ENCODE measurements around the gene GRIA1. TPM values are rescaled to one million over a fixed set of nuclear protein-coding genes. Genes with fewer than 3 reads are reported as not detected.
A peak's percentile ranks its signal among the peaks of the same experiment; 100 is the strongest.

The GRIA1 gene
- total and polyA plus RNA-seq, 2 of the 4 experiments (the other 2 are of a cell fraction) = 0.48 to 1.3 TPM

DNA sequence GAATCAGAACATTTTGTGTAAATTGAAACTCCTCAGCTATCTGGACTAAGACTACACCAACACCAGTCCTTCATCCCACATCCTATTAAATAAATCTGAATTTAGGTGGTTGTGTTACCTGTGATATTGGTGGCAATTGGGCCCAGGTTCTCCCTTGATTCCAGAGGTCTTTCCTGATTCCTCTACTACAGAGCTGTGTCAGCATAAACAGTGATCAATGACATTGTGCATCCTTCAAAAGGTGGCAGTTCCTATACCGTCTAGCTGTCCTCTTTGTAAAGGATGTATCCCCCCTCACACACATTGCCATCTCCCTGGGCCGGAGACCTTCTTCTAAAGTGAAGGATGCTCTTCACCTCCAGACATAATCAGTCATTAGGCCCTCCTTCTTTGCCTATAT, 309.0 kb downstream of the GRIA1 start:
- H3K27ac ChIP-seq (ENCODE audit: insufficient read depth, low read length) = no peak overlapping the region
- intact Hi-C loops (cut with micrococcal nuclease) = no loop called here

More for the DNA sequence above, 309.0 kb downstream of the GRIA1 start:
- no peak overlapping the region for H3K4me3 ChIP-seq (ENCODE audit: insufficient read depth, low read depth, low read length)
- no peak overlapping the region for H3K4me2 ChIP-seq (ENCODE audit: low read depth, low read length)
- no peak overlapping the region for H4K5ac ChIP-seq (ENCODE audit: low read depth, low read length)
- no peak overlapping the region for H2BK15ac ChIP-seq (ENCODE audit: low read depth, low read length)
- DNase-seq = no peak
- no peaks in the 10 kb centered on the region for H4K20me1 ChIP-seq (ENCODE audit: insufficient read depth, low read length)
- H3K9me1 ChIP-seq (ENCODE audit: insufficient read depth, low read length) = no peaks in the 10 kb centered on the region
- in situ Hi-C loops (cut with MboI; ENCODE audit: low sequenced_read_pairs) (no loop called here), dilution Hi-C loops (cut with HindIII; ENCODE audit: low sequenced_read_pairs, unreplicated experiment) (no loop called here)
- H3K9ac ChIP-seq (ENCODE audit: low read depth, low read length) = no peak overlapping the region
- H3K9me3 ChIP-seq (ENCODE audit: control insufficient read depth, insufficient read depth, low read length) = no peaks in the 10 kb centered on the region; the same call in 1 of the 2 replicates
- TF ChIP-seq MAFK (IDR thresholded peaks at IDR 0.05; ENCODE audit: low read depth, low read length) (0 out of 2 replicates have a peak, but pooled peaks have one; percentile 2), MAZ (IDR thresholded peaks at IDR 0.05; ENCODE audit: borderline replicate concordance, low read depth, low read length) (no peak)
- no peaks in the 10 kb centered on the region for H3K36me3 ChIP-seq (ENCODE audit: control insufficient read depth, insufficient read depth, low read length)
- 14% methylated on average over 1 of the region's 2 CpGs; no CpG with 5 or more reads in 1 of the 2 experiments for WGBS, 2 experiments (ENCODE audit: extremely low coverage in 2 of 2, insufficient read length in 1 of 2)
- no peak overlapping the region for H3K56ac ChIP-seq (ENCODE audit: extremely low read depth, insufficient read depth, low read length)
- H2BK120ac ChIP-seq (ENCODE audit: low read depth, low read length) = no peak overlapping the region
- H2AFZ ChIP-seq (replicated peaks; ENCODE audit: low read length, poor library complexity) = no peak overlapping the region
- ATAC-seq (ENCODE audit: low read depth) = no peak
- H2AK9ac ChIP-seq (replicated peaks; ENCODE audit: low read depth, low read length, poor library complexity) = no peak overlapping the region
- no peak overlapping the region for H3K4ac ChIP-seq (ENCODE audit: low read depth, low read length)
- no peak overlapping the region for H2BK20ac ChIP-seq (ENCODE audit: low read depth, low read length)
- H3K27me3 ChIP-seq (ENCODE audit: control insufficient read depth, insufficient read depth, low read length) = no peaks in the 10 kb centered on the region
- BruUV-seq (replicated peaks) = no TSS peak
- ChIA-PET POLR2A (ENCODE audit: unreplicated experiment) (no interaction called here), CTCF (no interaction called here)
- H2AK5ac ChIP-seq (ENCODE audit: low read depth, low read length) = no peak overlapping the region
- no peak overlapping the region for H3K18ac ChIP-seq (ENCODE audit: low read depth, low read length)
- no peaks in the 10 kb centered on the region for H3K79me1 ChIP-seq (ENCODE audit: low read depth in 1 of 2, low read length in 2 of 2)
- no peak overlapping the region for H2BK5ac ChIP-seq (ENCODE audit: low read depth, low read length, poor library complexity, severe bottlenecking)
- 0 out of 2 replicates have a peak, but pooled peaks cover 3% of the 10 kb centered on the region for H3K4me1 ChIP-seq (ENCODE audit: control insufficient read depth, insufficient read depth, low read length)
- no peak overlapping the region for H3K23ac ChIP-seq (ENCODE audit: low read depth, low read length)
- no peak overlapping the region for H4K8ac ChIP-seq (ENCODE audit: low read depth in 2 of 2, low read length in 2 of 2)
- no peak overlapping the region for H4K91ac ChIP-seq (ENCODE audit: insufficient read depth, low read depth, low read length)
- no peak overlapping the region for H3K14ac ChIP-seq (replicated peaks; ENCODE audit: low read depth, low read length)
